NOMO-1 (cell line): ENCODE data around the gene GFRAL.
"Not testable (repeated sequence)": the region's sequence is repeated elsewhere in the genome, so short reads cannot be mapped to it uniquely, and the experiment has no call there.

ENCODE experiments used
- DNase-seq, 2 experiments: peaks; one replicate each; lab custom pipeline; 2025; ENCODE audit not compliant: unreplicated experiment in 2 of 2; lab: John Stamatoyannopoulos, UW

The GFRAL gene, protein sequence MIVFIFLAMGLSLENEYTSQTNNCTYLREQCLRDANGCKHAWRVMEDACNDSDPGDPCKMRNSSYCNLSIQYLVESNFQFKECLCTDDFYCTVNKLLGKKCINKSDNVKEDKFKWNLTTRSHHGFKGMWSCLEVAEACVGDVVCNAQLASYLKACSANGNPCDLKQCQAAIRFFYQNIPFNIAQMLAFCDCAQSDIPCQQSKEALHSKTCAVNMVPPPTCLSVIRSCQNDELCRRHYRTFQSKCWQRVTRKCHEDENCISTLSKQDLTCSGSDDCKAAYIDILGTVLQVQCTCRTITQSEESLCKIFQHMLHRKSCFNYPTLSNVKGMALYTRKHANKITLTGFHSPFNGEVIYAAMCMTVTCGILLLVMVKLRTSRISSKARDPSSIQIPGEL

DNA sequence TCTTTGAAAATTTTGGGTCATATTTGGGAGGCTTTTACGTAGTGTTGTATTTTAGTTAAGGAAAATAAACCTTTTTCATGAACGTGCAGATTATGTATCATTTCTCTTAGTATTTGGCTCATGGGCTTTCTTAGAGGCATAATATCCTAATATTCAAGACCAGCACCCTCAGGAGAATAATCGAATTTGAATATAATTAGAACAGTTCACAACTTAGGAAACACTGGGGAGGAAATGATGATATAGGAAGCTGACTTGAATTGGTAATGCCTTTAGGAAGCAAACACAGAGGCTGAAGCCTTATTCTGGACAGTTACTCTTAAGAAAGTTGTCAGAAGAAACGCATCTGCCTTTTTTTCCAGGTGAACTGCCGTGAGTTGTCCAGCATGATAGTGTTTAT, at the start of gene GFRAL:
TSS of gene GFRAL (plus strand) at position 301 of the 400 bp plus-strand sequence. CDS start at position 387, 86 bp downstream.
- DNase-seq, result no peak

DNA sequence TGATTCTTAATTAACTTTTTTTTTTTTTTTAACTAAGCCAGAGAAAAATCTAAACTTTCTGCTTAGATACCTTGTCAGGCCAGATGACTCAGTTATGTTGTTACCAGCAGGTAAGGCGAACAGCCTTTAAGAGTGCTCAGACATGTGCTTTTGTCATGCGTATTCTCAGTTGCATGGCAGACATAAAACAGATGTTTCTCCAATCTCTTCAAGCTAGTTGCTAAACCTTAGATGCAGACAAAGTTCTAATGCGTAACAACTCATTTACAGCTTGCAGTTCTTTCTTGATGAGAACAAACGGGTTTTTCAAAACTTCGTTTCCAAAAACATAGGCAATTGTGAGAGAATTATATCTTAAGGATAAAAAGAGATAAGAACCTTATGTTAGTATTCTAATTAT, 49.6 kb upstream of the GFRAL start:
- no peak for DNase-seq

DNA sequence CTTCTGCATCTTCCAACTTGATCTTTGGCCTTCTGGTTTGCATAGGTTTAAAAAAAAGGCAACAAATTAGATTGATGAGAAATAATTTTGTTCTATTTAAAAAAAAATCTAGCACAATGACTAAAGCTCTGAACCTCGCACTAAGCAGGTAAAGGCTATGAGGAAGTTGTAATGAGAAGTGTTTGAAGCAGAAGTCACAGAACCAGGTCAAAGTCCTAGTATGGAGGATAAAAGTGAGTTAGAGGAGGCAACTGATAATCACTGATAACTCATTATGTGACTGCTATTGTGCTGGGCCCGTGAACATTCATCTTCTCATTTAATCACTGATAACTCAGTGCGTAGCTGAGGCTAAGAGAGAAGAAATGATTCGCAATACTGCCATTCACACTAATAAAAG, 46.1 kb upstream of the GFRAL start:
- no peak for DNase-seq

DNA sequence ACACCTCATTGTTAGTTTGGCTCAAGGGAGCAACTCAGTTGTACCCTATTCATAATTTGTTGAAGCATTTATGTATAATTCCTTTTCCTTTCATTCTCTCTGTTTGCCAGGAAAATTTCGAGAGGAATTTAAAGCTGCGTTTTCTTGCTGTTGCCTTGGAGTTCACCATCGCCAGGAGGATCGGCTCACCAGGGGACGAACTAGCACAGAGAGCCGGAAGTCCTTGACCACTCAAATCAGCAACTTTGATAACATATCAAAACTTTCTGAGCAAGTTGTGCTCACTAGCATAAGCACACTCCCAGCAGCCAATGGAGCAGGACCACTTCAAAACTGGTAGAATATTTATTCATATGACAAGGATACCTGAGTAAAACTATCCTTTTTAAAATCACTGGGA, 45.2 kb upstream of the GFRAL start:
- DNase-seq, result no peak

DNA sequence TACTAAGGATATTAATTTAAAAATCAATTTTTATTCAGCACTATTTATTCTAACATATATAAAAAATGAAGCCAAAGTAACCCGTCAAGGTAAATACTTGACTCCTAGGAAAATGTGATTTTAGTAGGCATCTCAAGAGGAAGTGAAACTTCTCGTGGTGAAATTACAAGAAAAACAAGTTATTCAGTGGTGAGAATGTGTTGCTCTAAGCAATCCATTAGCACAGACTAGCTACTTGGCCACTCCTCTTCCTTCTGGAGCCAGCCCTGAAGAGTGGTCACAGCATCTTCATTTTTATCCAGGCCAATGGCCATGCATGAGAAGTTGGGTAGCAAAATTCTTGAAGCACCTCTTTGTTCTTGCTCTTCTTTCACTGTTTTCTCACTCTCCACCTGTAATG, 40.4 kb upstream of the GFRAL start:
- peak; percentile 18 to 69 for DNase-seq

DNA sequence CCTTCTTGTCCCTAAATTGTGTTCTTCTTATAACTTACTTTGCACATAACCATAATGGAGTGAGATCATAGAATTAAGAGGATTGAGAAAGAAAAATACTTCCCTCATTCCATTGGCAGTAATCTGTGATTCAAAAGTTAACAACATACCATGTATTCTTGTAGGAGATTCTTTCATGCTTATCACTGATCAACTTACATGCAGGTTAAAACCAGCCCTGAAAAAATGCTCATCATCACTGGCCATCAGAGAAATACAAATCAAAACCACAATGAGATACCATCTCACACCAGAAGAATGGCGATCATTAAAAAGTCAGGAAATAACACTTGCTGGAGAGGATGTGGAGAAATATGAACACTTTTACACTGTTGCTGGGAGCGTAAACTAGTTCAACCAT, 36.5 kb upstream of the GFRAL start:
- DNase-seq, result no peak

DNA sequence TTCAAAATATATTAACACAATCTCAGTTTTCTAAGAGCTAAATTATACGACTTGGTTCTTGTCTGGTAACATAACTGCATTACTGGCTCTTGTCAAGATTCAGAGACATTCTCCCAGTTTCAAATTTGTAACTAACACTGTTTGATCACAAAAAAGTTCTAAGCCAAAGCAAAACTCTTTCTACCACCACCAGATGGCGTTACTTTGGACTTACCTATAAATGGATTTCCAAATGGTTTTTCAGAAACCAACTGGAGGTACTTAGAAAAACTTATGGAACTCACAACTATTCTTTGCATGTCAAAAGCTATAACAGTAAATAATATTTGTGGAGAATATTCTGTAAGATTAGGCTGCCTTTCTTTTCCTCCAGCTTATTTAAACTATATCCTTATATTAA, 34.2 kb upstream of the GFRAL start:
- DNase-seq, result no peak

DNA sequence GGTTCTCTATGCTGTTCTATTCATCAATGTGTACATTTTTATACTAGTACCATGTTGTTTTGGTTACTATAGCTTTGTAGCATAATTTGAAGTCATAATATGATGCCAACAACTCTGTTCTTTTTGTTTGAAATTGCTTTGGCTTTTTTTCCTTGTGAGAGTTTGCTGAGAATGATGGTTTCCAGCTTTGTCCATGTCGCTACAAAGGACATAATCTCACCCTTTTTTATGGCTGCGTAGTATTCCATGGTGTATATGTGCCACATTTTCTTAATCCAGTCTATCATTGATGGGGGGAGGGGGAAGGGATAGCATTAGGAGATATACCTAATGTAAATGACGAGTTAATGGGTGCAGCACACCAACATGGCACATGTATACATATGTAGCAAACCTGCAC, 30.1 kb upstream of the GFRAL start:
- DNase-seq, result not testable (repeated sequence)

DNA sequence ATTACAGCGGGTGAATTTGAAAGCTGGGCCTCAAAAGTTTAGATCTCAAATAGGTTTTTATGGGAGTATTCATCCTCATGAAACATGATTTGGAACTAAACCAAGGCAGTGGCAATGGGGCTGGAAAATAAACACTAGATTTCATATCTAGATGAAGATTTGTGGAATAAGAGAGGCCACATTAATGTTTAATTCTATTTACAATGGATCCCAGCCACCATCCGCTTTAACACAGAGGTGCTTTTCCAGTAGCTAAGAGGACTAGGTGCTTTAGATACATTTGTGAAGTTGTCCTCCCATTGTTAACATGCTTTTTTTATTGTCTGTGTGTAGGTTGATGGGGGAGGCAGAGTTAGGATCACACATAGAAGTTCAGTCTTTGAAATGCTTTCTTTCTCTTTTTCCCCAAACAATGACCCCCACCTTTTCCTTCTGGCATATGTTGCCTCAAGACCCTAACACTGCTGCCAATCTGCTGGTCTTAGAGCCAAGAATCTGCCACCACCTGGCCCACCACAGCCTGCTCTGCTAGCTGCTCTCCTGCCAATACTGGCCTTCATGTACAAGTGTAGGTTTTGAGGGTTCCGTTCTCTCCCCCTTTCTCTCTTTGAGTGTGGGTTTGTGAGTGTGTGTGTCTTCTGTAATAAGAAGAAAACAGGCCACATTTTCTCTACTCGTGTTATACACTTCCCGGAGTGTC, 27.8 kb upstream of the GFRAL start:
- no peak for DNase-seq

DNA sequence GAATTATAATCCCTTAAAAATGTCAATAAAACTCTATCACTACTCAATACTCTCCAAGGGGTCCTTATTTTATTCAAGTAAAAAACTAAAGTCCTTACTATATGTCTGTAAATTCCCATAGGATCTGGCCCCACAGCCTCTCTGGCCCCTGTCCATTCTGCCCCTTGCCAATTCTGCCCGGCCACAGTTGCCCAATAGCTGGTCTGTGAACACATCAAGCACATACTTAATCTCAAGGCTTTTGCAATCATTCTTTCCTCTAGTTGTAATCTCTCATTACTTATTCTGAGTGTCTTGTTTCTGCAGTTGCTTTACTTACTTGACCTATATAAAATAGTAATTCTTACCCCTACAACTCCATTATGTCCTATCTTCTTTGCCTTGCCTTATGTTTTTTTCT, 22.5 kb upstream of the GFRAL start:
- no peak for DNase-seq

DNA sequence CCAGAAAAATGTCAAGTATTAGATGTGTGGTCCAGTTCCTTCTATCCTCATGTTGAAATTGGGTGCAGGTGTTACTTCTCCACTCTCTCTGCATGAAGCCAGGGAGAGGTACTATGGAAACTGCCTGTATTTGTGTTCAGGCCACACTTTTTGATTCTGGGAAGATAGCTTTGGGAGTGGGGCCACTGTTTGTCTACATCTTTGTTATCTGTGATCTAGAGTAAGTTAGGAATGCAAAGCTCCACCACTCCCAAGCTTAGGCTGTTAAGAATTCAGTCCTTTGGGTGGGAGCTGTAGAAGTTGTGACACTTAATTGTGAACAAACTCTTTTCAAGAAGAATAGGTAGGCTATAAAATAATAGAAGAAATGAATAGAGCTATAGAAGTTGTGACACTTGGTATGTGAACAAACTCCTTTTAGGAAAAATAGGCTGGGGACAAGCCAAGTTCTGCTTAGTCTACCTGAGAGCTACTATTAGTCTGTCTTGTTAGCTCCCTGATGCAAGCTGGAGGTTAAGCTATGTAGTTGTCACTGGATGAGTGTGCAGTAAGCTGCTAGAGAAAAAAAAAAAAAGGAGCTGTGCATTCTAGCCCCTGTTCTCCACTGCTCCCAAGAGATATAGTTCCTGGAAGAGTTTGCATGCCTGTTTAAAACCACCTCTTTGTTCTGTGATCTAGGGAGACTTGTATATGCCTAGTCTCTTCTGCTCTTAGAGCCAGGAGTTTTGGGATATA, 7.1 kb upstream of the GFRAL start:
- no peak for DNase-seq

DNA sequence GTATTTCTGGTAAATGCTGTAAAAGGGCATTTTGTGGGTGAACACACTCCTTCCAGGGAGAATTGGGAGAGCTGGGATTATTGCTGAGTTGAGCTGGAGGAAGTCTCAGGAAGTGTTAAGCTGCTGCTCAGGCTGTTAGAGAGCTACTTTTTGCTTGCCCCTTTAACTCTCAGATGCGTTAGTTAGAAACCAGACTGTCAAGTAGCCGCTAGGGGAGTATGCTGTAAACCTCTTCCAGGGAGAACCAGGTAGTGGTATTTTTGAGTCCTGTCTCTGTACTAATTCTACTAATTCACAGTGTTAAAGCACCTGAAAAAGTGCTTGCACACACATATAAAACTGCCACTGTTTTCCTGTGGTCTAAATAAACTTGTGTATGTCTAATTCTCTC, 6.6 kb upstream of the GFRAL start:
- no peak for DNase-seq

DNA sequence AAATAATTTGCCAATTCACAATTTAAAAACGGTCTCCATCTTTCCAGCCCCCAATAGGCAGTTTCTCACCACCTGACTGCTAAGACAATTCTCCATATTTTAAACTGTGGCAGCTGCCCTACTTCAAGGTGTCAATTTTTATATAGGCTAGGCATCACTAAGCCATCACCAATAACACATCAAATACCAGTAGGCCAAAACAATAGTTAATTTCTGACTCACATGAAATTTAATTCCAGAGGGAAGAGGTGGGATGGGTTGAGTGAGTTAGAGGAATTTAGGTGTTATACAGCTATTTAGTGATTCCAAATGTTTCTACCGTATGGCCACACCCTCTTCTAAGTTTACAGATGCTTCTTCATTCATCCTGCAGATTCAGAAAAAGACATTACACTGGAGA, 49.9 kb downstream of the GFRAL start:
- no peak for DNase-seq

DNA sequence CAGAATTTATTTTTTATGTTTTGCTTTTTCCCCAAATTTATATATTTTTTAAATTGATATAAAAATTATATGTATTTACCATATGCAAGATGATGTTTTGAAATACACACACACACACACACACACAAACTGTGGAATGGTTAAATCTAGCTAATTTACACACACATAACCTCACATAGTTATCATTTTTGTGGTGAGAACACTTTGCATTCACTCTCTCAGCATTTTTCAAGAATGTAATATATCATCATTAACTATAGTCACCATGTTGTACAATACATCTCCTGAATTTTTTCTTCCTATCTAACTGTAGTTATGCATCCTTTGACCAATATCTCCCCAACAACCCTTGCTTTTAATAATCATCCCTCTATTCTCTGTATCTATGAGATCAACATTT, 52.2 kb downstream of the GFRAL start:
- no peak for DNase-seq

DNA sequence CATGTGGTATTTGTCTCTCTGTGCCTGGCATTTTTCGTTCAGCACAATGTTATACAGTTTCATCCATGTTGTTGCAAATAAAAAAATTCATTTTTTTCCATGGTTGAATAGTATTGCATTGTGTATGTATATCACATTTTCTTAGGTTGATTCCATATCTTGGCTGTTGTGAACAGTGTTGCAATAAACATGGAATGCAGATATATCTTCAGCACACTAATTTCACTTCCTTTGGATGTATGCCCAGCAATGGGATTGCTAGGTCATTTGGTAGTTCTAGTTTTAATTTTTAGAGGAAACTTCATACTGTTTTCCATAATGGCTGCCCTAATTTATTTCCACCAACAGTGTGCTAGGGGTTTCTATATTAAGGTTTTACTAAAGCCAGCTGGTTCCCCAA, 52.6 kb downstream of the GFRAL start:
- DNase-seq, result no peak

DNA sequence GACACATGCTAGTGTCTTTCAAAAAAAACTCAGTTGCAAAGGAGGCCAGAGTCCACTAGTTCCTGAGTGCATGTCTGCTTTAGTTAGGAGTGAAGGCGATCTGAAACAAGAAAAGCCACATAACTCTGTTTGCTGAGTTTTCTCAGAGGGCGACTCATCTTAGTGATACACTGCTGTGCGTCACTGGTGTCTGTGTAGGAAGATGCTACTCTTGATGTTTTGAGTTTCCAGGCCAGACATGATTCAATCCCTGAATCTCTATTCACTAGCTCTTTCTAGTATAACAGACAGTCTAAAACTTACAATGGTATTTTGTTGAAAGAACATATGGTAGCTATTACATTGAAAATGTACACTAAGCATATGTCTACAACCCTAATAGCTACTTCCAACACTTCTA, 60.9 kb downstream of the GFRAL start:
- DNase-seq, result no peak

DNA sequence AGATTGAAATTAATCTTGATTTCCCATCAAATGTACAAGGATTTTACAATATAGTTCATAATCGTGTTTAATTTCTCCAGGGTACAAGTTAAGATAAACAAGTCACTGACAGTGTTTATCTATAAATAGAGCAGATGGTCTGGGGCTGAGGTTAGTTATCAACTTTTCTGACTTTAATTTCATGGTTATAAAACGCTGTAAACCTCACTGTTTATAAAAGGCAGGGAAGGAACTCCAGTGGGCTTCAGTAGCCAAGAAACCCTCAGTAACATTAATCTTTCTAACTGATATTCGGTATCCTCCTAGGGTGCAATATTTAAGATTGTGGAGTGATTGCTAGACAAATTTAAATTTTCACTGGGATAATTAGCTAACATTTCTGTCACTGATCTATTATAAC, 68.6 kb downstream of the GFRAL start:
- DNase-seq, result no peak

DNA sequence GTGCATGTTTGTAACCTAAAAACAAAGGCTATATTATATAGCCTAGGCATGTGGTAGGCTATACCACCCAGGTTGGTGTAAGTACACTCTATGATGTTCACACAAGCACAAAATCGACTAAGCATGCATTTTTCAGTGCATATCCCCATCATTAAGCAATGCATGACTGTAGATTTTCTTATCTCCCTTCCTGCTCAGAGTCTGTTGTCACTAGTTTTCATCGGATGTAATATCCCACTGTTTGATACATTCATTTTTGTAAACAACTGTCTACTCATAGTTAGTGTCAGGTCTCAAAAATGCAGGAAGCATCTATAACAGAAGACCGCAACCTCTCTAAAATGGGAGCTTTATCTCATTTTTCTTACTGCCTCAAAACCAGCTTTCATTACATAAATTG, 70.7 kb downstream of the GFRAL start:
- no peak for DNase-seq

DNA sequence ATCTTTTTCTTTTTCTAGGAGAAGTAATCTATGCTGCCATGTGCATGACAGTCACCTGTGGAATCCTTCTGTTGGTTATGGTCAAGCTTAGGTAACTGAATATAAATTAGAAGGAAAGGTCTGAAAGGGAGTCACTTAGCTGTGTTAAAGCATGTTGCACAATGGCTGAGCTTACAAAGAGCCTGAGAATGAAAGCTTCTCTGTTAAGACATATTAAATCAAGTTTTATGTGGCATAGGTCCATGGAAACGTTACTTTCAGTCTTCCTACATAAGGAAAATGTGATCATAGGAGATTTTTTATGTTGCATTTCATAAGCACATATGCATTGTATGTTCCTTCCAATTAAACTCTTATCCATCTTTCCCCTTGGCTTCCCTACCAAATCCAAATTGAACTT, 72.1 kb downstream of the GFRAL start:
- no peak for DNase-seq

DNA sequence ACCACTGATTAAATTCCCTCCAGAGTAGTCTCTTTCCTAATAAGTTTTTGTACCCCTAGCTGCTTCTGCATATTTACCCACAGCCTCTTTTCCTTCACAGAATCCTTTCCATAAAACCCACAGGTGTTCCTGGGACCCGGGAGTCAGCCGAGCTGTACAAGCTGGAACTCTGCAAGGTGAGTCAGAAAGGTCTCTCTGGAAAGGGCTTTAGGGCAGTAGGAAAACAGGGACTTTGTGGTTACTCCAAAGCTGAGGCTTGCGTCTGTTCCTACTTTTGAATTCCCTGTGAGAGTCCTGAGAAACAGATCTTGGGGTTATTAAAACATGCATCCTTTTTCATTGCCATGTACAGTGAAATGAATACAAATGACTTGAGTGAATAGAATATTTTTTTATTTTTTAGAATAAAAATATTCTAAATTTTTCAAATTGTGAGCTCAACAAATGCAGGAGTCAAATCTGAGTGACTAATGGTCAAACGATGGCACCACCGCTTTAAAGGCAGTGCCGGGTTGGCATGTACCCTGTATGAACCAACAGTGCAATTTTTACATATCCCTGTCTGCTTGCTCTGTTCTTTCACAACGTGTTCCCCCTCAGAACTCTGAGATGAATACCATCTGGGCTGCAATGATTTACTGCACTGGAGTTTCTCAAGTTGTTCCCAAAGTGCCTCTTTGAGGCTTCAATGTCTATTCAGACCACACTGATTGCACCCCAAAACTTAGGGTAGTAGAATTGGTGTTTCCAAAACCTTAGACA, 78.4 kb downstream of the GFRAL start:
- no peak for DNase-seq

DNA sequence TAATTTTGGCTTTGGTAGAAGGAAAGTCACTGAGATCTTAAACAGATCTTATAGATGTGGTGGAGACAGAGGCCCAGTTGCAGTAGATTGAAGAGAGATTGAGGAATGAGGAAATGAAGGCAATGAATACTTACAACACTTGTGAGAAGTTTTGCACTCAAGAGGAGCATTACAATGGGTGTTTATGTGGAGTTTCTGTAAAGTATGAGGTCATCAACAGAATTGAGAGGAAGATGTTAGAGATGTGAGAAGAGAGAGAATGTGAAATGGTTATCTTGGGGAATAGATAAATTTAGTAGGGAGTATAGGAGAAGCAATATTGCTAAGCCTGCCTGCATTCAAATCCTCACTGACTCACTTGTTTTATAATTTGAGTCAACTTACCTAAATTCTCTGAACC, 83.4 kb downstream of the GFRAL start:
- DNase-seq, result no peak
